Activated T-cell treated with anti-CD3 and anti-CD28 coated beads, Interleukin-2, amount 50 U/mL, for 24 hours (primary cell): ENCODE results near the gene LRATD1.

Experiments used
- DNase-seq: peaks from one replicate; pipeline ENCODE4 v3.0.0-alpha.2; 2020
- H3K27ac Mint-ChIP-seq: 2 replicates; pipeline ENCODE4 v1.8.0; 2020; ENCODE audit warnings: mild to moderate bottlenecking, mixed read lengths
- H3K27me3 Mint-ChIP-seq: 2 replicates; pipeline ENCODE4 v1.8.0; 2020; ENCODE audit warnings: mixed read lengths
- H3K36me3 Mint-ChIP-seq: 2 replicates; pipeline ENCODE4 v1.8.0; 2020; ENCODE audit warnings: low read depth, mixed read lengths
- H3K4me1 Mint-ChIP-seq: 2 replicates; pipeline ENCODE4 v1.8.0; 2020; ENCODE audit warnings: low read depth, mixed read lengths
- H3K4me3 Mint-ChIP-seq: 2 replicates; pipeline ENCODE4 v1.8.0; 2020; ENCODE audit warnings: mild to moderate bottlenecking, moderate library complexity, mixed read lengths
- H3K9me3 Mint-ChIP-seq: 2 replicates; pipeline ENCODE4 v1.8.0; 2020; ENCODE audit warnings: mixed read lengths

Gene LRATD1

GRCh38 chr2:14647714-14648113 lies 15.2 kb downstream of the LRATD1 start:
- no peaks in the 10 kb centered on the region for H3K36me3 Mint-ChIP-seq
- no peaks in the 10 kb centered on the region for H3K9me3 Mint-ChIP-seq
- no peak for DNase-seq
- H3K4me3 Mint-ChIP-seq = no peak overlapping the region
- H3K27ac Mint-ChIP-seq = no peak overlapping the region
- H3K4me1 Mint-ChIP-seq = no peaks in the 10 kb centered on the region
- no peaks in the 10 kb centered on the region for H3K27me3 Mint-ChIP-seq

DNA sequence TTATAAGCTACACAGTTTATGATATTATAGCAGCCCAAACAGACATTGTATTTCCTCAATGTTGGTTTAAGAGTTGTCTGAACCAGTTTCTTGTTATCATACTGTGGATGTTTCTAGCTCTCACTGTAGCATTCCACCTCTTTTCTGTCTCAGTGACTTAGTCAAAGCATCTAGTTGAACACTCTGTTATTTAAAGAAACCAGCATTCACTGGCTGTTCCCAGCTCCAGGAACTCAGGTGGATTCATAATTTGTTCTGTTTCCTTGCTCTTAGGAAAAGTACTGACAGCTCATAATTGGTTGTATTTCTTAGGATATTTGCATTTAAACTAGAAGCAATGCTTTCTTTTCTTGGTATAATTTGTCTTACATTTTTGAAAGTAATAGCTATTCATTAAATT lies 17.5 kb downstream of the LRATD1 start:
- no peak overlapping the region for H3K27ac Mint-ChIP-seq
- H3K27me3 Mint-ChIP-seq = no peaks in the 10 kb centered on the region
- H3K4me3 Mint-ChIP-seq = no peak overlapping the region
- no peak for DNase-seq
- H3K9me3 Mint-ChIP-seq = no peaks in the 10 kb centered on the region
- H3K36me3 Mint-ChIP-seq = no peaks in the 10 kb centered on the region
- peaks cover 2% of the 10 kb centered on the region for H3K4me1 Mint-ChIP-seq

GRCh38 chr2:14654835-14655282 lies 22.3 kb downstream of the LRATD1 start:
- Mint-ChIP-seq H3K27ac (no peak overlapping the region), H3K4me3 (no peak overlapping the region), H3K36me3 (no peaks in the 10 kb centered on the region)

GRCh38 chr2:14656146-14656545 lies 23.6 kb downstream of the LRATD1 start:
- Mint-ChIP-seq H3K4me3 (no peak overlapping the region), H3K27me3 (no peaks in the 10 kb centered on the region), H3K4me1 (peaks cover 2% of the 10 kb centered on the region), H3K27ac (no peak overlapping the region), H3K36me3 (no peaks in the 10 kb centered on the region), H3K9me3 (no peaks in the 10 kb centered on the region)
- no peak for DNase-seq

More at GRCh38 chr2:14654835-14655282, 22.3 kb downstream of the LRATD1 start:
- no peaks in the 10 kb centered on the region for H3K27me3 Mint-ChIP-seq
- H3K4me1 Mint-ChIP-seq = peaks cover 2% of the 10 kb centered on the region
- H3K9me3 Mint-ChIP-seq = no peaks in the 10 kb centered on the region
- DNase-seq = no peak

- Mint-ChIP-seq H3K4me1 (no peaks in the 10 kb centered on the region), H3K4me3 (no peak overlapping the region), H3K36me3 (no peaks in the 10 kb centered on the region), H3K27ac (no peak overlapping the region), H3K27me3 (no peaks in the 10 kb centered on the region), H3K9me3 (no peaks in the 10 kb centered on the region)
- no peak for DNase-seq
Measured at GRCh38 chr2:14661163-14661562, 28.6 kb downstream of the LRATD1 start.

- no peak for DNase-seq
- Mint-ChIP-seq H3K9me3 (no peaks in the 10 kb centered on the region), H3K4me1 (no peaks in the 10 kb centered on the region), H3K36me3 (no peaks in the 10 kb centered on the region), H3K27ac (no peak overlapping the region), H3K4me3 (no peak overlapping the region), H3K27me3 (no peaks in the 10 kb centered on the region)
Measured at GRCh38 chr2:14673351-14673875, 40.9 kb downstream of the LRATD1 start.

DNA sequence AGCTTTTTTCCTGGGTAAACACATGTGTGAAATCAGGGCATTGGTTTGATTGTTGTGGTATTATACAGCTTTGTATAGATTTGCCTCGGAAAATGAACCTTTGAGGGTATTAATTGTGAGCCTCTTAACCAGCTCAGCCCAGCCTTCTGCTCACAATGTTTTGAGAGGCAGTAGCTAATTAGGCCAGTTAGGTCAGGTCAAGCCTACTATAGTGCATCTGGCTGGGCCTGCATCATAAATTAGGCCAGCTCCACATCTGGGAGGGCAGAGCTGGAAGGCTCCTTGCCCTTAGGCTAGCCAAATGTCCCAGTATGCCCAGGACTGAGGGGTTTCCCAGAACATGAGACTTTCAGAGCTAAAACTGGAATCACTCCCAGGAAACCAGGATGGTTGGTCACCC lies 43.0 kb downstream of the LRATD1 start:
- no peak for DNase-seq
- Mint-ChIP-seq H3K4me1 (no peaks in the 10 kb centered on the region), H3K4me3 (no peak overlapping the region), H3K36me3 (no peaks in the 10 kb centered on the region), H3K27ac (no peak overlapping the region), H3K27me3 (no peaks in the 10 kb centered on the region), H3K9me3 (no peaks in the 10 kb centered on the region)

- H3K9me3 Mint-ChIP-seq = no peaks in the 10 kb centered on the region
- no peak for DNase-seq
- no peak overlapping the region for H3K4me3 Mint-ChIP-seq
- no peaks in the 10 kb centered on the region for H3K27me3 Mint-ChIP-seq
- H3K4me1 Mint-ChIP-seq = no peaks in the 10 kb centered on the region
- H3K36me3 Mint-ChIP-seq = no peaks in the 10 kb centered on the region
- no peak overlapping the region for H3K27ac Mint-ChIP-seq
Measured at GRCh38 chr2:14676371-14676770, 43.9 kb downstream of the LRATD1 start.

- H3K4me1 Mint-ChIP-seq = no peaks in the 10 kb centered on the region
- no peak overlapping the region for H3K27ac Mint-ChIP-seq
- DNase-seq = no peak
- no peak overlapping the region for H3K4me3 Mint-ChIP-seq
- H3K9me3 Mint-ChIP-seq = no peaks in the 10 kb centered on the region
- H3K27me3 Mint-ChIP-seq = no peaks in the 10 kb centered on the region
- H3K36me3 Mint-ChIP-seq = no peaks in the 10 kb centered on the region
Measured at GRCh38 chr2:14677039-14677438, 44.5 kb downstream of the LRATD1 start.

GRCh38 chr2:14678761-14679160 lies 46.2 kb downstream of the LRATD1 start:
- Mint-ChIP-seq H3K4me1 (no peaks in the 10 kb centered on the region), H3K9me3 (no peaks in the 10 kb centered on the region), H3K36me3 (no peaks in the 10 kb centered on the region), H3K4me3 (no peak overlapping the region), H3K27ac (no peak overlapping the region), H3K27me3 (no peaks in the 10 kb centered on the region)
- DNase-seq = no peak

- Mint-ChIP-seq H3K36me3 (no peaks in the 10 kb centered on the region), H3K27ac (no peak overlapping the region), H3K27me3 (no peaks in the 10 kb centered on the region), H3K9me3 (no peaks in the 10 kb centered on the region), H3K4me1 (no peaks in the 10 kb centered on the region), H3K4me3 (no peak overlapping the region)
- DNase-seq = no peak
Measured at GRCh38 chr2:14681608-14682007, 49.1 kb downstream of the LRATD1 start.
